Measurements from ENCODE around the gene CACNA1I. TPM values are rescaled to one million over a fixed set of nuclear protein-coding genes. Genes with fewer than 3 reads are reported as not detected.

The CACNA1I gene
- polyA plus RNA-seq, 3 donors: 0.04 TPM; not detected in 2

GRCh38 chr22:39560127-39560526 lies 10.4 kb upstream of the CACNA1I start:
- no CpG with 5 or more reads among the region's 6 CpGs for WGBS (ENCODE audit: insufficient coverage)
- Mint-ChIP-seq H3K4me1 (peaks cover 1% of the 10 kb centered on the region), H3K9me3 (peaks cover 0 to 7% (median 3%) of the 10 kb centered on the region in 7 donors), H3K27me3 (ENCODE audit: low read depth in 3 of 3) (peaks cover 47 to 60% (median 49%) of the 10 kb centered on the region in 3 donors), H3K36me3 (peaks cover 0 to 4% of the 10 kb centered on the region in 2 donors), H3K27ac (no peak overlapping the region), H3K4me3 (peak overlapping the region in 1 of 2 donors; percentile 20)
- no peaks in the 10 kb centered on the region for H3K36me3 ChIP-seq (replicated peaks in 1 of 2; ENCODE audit: control insufficient read depth in 1 of 2, insufficient read depth in 2 of 2, low read length in 2 of 2)
- no peaks in the 10 kb centered on the region for H4K20me1 ChIP-seq (ENCODE audit: insufficient read depth, low read length)
- H3K27ac ChIP-seq (ENCODE audit: low read depth in 1 of 2, low read length in 2 of 2): no peak overlapping the region
- no peak for DNase-seq
- H3K9me3 ChIP-seq (replicated peaks in 1 of 2; ENCODE audit: control insufficient read depth in 1 of 2, insufficient read depth in 1 of 2, low read length in 2 of 2): peaks cover 0 to 13% of the 10 kb centered on the region in 2 donors
- H3K79me2 ChIP-seq (ENCODE audit: insufficient read depth, low read length): no peaks in the 10 kb centered on the region
- peaks cover 25 to 46% of the 10 kb centered on the region in 2 donors for H3K27me3 ChIP-seq (ENCODE audit: control insufficient read depth in 2 of 2, insufficient read depth in 2 of 2, low read length in 2 of 2)
- no peak overlapping the region for H3K4me2 ChIP-seq (replicated peaks; ENCODE audit: extremely low read depth, low read length, poor library complexity, severe bottlenecking)
- no peaks in the 10 kb centered on the region for H3K4me1 ChIP-seq (ENCODE audit: control insufficient read depth in 1 of 2, insufficient read depth in 2 of 2, low read length in 2 of 2)
- peak; percentile 3 for TF ChIP-seq CTCF (IDR thresholded peaks at IDR 0.05)
- H3K4me3 ChIP-seq (replicated peaks in 1 of 3; ENCODE audit: low read depth in 2 of 3, low read length in 3 of 3): no peak overlapping the region
- no peak overlapping the region for H3K9ac ChIP-seq (ENCODE audit: insufficient read depth, low read length, poor library complexity, severe bottlenecking)
- H2AFZ ChIP-seq (ENCODE audit: insufficient read depth, low read depth, low read length, poor library complexity, severe bottlenecking): no peak overlapping the region
- intact Hi-C loops (cut with micrococcal nuclease): no loop called here

GRCh38 chr22:39562839-39563489 lies 7.6 kb upstream of the CACNA1I start:
- peaks cover 9 to 23% of the 10 kb centered on the region in 2 donors for H3K27me3 ChIP-seq (ENCODE audit: control insufficient read depth in 2 of 2, insufficient read depth in 2 of 2, low read length in 2 of 2)
- Mint-ChIP-seq H3K4me1 (peaks cover 7% of the 10 kb centered on the region), H3K4me3 (no peak overlapping the region), H3K27ac (no peak overlapping the region), H3K9me3 (peaks cover 0 to 10% (median 6%) of the 10 kb centered on the region in 7 donors), H3K27me3 (ENCODE audit: low read depth in 3 of 3) (peaks cover 25 to 39% (median 28%) of the 10 kb centered on the region in 3 donors), H3K36me3 (peaks cover 0 to 2% of the 10 kb centered on the region in 2 donors)
- no peak overlapping the region for H2AFZ ChIP-seq (ENCODE audit: insufficient read depth, low read depth, low read length, poor library complexity, severe bottlenecking)
- no peak overlapping the region for H3K27ac ChIP-seq (ENCODE audit: low read depth in 1 of 2, low read length in 2 of 2)
- no peak overlapping the region for H3K9ac ChIP-seq (ENCODE audit: insufficient read depth, low read length, poor library complexity, severe bottlenecking)
- no peak for DNase-seq
- H3K4me2 ChIP-seq (replicated peaks; ENCODE audit: extremely low read depth, low read length, poor library complexity, severe bottlenecking): no peak overlapping the region
- H3K4me1 ChIP-seq (ENCODE audit: control insufficient read depth in 1 of 2, insufficient read depth in 2 of 2, low read length in 2 of 2): no peaks in the 10 kb centered on the region
- no peaks in the 10 kb centered on the region for H3K9me3 ChIP-seq (replicated peaks in 1 of 2; ENCODE audit: control insufficient read depth in 1 of 2, insufficient read depth in 1 of 2, low read length in 2 of 2)
- no peaks in the 10 kb centered on the region for H3K36me3 ChIP-seq (replicated peaks in 1 of 2; ENCODE audit: control insufficient read depth in 1 of 2, insufficient read depth in 2 of 2, low read length in 2 of 2)
- intact Hi-C loops (cut with micrococcal nuclease): no loop called here
- TF ChIP-seq CTCF (IDR thresholded peaks at IDR 0.05): no peak
- H4K20me1 ChIP-seq (ENCODE audit: insufficient read depth, low read length): no peaks in the 10 kb centered on the region
- WGBS (ENCODE audit: insufficient coverage): 80% methylated on average over 9 of the region's 9 CpGs
- no peak overlapping the region for H3K4me3 ChIP-seq (replicated peaks in 1 of 3; ENCODE audit: low read depth in 2 of 3, low read length in 3 of 3)
- H3K79me2 ChIP-seq (ENCODE audit: insufficient read depth, low read length): no peaks in the 10 kb centered on the region
